Spleen (tissue), 7 donors: ENCODE results near the gene CEND1.

ENCODE experiments used
- POLR2A ChIP-seq, 3 donors: fragments of 450-650 bp; IDR thresholded peaks; one replicate each; pipeline ENCODE4 v1.5.1; 2017; ENCODE audit warnings: antibody characterized with exemption in 3 of 3, mild to moderate bottlenecking in 1 of 3
- POLR2AphosphoS5 ChIP-seq, 3 donors: sonication (generic); formaldehyde crosslinking; IDR thresholded peaks; one replicate each; pipeline ENCODE4 v1.5.1; 2017; ENCODE audit warnings: antibody characterized with exemption in 3 of 3
- TF ChIP-seq, protein P1 (sequence below), 11 experiments: fragments of 200-600 bp in 7 of 11; fragments of 450-650 bp in 4 of 11; sonication (generic) in 4 of 11; IDR thresholded peaks in 8 of 11; conservative IDR thresholded peaks in 3 of 11; 1 replicate in 7 of 11; 2 replicates in 4 of 11; pipeline versions ENCODE4 v1.4.0 to v1.8.0; 2016 to 2021; ENCODE audit warnings: antibody characterized with exemption in 11 of 11, inconsistent platforms in 4 of 11, mild to moderate bottlenecking in 1 of 11
- donor health status: DM: no; HTN: no; CAD: no; lungs with moderate emphysema.
- donor health status: DM: no; HTN: no; CAD: no.
- donor health status: DM: no; HTN: no; CAD: no.

DNA sequence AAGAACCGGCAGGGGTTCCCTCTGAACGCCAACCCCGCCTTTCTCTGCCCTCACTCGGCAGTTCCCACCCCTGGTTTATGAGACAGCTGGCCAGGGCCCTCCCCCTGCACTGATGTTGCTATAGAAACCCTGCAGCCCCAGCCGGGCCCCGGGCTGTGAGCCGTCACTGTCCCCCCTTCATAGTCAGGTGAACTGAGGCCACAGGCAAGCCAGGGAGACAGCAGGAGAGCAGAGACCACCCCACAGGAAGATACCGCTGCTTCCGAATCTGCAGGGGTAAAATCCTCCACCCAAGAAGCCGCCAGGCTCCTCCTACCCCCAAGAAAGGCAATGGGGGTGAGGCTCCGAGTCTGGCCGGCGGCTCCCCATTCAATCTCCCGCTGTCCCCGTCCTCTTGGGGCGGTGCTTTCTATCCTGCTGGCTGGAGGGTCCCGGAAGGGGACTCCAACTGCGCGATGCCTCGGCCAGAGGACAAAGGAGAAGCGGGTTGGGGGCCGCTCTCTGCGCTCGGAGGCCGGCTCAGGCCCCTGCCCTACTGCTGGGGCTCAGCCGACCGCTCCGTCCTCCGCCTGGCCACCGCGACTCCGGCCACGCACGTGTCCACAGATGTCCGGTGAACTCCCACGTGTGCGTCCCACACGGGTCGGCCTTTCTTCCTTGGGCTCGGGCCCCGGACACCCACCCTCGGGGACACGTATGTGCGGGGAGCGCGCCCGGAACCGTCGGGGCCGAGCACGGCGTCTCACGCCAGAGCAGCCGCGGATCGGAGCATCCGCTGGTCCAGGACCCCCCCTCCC is 7.6 kb upstream of the CEND1 start:
- TF ChIP-seq POLR2AphosphoS5 (IDR thresholded peaks at IDR 0.05) = peak; percentile 51 to 83 (median 69)
- TF ChIP-seq, protein P1, sequence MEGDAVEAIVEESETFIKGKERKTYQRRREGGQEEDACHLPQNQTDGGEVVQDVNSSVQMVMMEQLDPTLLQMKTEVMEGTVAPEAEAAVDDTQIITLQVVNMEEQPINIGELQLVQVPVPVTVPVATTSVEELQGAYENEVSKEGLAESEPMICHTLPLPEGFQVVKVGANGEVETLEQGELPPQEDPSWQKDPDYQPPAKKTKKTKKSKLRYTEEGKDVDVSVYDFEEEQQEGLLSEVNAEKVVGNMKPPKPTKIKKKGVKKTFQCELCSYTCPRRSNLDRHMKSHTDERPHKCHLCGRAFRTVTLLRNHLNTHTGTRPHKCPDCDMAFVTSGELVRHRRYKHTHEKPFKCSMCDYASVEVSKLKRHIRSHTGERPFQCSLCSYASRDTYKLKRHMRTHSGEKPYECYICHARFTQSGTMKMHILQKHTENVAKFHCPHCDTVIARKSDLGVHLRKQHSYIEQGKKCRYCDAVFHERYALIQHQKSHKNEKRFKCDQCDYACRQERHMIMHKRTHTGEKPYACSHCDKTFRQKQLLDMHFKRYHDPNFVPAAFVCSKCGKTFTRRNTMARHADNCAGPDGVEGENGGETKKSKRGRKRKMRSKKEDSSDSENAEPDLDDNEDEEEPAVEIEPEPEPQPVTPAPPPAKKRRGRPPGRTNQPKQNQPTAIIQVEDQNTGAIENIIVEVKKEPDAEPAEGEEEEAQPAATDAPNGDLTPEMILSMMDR (IDR thresholded peaks at IDR 0.05 in 8 of 11, conservative IDR thresholded peaks at IDR 0.05 in 3 of 11) = no peak
- TF ChIP-seq POLR2A (IDR thresholded peaks at IDR 0.05) = peak in 1 of 3 donors; percentile 13
